COLO829 (cell line): Measurements from ENCODE around the gene MICOS13.

Source experiments
- DNase-seq: peaks from one replicate; pipeline ENCODE4 v3.0.0; 2012; ENCODE audit warnings: low spot score

The MICOS13 gene

DNA sequence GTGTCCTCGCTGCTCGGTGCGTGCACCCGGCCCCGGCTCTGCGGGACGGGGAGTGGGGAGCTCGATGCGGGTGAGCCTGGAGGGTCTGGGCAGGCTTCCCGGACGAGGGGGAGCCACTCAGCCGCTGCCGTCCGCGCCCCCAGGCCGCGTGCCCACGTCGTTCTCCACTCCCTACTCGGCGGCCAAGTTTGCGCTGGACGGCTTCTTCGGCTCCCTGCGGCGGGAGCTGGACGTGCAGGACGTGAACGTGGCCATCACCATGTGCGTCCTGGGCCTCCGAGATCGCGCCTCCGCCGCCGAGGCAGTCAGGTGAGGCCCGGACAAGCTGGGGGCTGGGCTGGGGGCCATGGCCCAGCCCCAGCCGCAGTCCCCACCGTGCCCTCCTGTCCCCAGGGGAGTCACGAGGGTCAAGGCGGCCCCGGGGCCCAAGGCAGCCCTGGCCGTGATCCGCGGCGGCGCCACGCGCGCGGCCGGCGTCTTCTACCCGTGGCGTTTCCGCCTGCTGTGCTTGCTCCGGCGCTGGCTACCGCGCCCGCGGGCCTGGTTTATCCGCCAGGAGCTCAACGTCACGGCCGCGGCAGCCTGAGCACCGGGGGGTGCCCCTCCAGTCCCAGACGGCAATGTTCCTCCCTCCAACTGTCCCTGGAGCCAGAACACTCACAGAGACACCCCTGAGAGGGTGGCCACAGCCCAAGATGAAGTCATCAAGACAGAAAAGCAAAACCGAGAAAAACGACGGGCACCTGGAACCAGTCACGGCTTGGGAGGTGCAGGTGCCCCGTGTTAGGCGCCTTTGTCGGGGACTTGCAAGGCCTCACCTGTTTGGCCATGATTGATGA is 7.3 kb upstream of the MICOS13 start:
- no peak for DNase-seq

- DNase-seq: peak; percentile 92
Measured at GRCh38 chr19:5686647-5687359, 6.5 kb upstream of the MICOS13 start.

DNA sequence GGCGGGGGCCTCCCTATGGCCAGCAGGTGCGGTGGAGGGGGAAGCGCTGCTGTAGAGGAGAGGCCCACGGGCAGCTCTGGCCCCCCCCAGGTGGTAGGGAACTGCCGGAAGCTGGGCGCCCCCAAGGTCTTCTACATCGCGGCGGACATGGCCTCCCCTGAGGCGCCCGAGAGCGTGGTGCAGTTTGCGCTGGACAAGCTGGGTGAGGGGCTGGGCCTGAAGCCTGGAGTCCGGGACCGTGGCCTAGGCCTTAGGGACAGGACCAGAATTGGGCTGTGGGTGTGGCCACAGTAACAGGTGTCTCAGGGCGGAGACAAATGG is 6.0 kb upstream of the MICOS13 start:
- DNase-seq: no peak

DNA sequence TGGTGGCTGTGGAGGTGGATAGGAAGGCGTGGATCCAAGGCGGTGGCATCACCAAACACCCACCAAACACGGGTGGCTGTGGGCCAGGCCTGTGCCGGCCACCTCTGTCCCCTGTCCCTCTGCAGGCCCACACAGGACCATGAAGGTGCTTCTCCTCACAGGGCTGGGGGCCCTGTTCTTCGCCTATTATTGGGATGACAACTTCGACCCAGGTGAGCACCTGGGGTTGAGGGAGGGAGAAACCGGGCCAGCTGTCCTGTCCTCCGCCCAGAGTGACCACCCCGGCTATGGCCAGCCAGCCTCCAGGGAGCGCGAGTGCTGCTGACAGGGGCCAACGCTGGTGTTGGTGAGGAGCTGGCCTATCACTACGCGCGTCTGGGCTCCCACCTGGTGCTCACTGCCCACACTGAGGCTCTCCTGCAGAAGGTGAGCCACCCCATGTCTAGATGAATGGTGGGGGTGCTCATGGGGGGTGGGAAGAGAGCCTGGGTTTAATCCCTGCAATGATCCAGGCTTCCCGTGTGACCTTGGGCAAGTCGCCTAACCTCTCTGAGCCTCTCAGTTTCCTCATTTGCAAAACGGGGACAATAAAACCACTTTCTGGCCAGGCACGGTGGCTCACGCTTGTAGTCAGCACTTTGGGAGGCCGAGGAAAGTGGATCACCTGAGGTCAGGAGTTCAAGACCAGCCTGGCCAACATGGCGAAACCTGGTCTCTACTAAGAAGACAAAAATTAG is 4.5 kb upstream of the MICOS13 start:
- no peak for DNase-seq

GRCh38 chr19:5683177-5683886 is 3.0 kb upstream of the MICOS13 start:
- no peak for DNase-seq

- DNase-seq: no peak
Measured at GRCh38 chr19:5682107-5682482, 1.8 kb upstream of the MICOS13 start.

GRCh38 chr19:5681391-5682106 is 1.2 kb upstream of the MICOS13 start:
- DNase-seq: no peak

GRCh38 chr19:5680084-5680436 is 256 bp downstream of the MICOS13 start:
- DNase-seq: no peak

DNA sequence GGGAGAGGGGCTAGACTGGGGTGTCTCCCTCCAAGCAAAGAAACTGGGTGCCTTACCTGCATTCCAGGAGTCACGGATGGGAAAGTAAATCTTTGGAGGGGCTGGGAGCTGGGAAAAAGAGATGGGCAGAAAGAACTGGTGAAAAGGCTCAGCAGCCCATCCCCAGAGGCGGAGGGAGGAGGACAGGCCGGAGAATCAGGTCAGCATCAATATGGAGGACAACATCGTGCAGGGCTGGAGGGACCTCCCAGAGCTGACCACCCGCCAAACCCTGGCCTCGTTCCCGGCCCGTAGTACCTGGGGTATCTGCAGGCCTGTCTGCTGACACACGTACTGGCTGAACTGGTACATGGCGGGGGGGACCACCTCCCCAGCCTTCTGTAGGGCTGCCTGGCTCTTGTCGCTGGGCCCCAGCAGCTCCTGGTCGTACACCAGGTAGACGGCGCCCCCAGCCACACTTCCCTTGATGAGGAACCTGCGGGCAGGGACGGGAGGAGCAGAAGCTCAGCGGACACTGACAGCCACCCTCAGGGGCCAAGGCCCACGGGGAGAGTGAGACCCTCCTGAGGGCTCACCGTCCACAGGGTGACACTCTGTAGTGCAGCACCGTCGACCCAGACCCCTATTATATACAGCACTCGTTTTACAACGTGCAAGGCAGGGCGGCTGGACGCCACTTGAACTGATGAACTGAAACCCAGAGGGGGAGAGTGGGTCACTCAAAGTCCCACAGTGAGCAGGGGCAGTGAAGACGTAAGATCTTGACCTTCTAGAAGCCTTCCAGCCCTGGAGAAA is 830 bp downstream of the MICOS13 start:
- no peak for DNase-seq

DNA sequence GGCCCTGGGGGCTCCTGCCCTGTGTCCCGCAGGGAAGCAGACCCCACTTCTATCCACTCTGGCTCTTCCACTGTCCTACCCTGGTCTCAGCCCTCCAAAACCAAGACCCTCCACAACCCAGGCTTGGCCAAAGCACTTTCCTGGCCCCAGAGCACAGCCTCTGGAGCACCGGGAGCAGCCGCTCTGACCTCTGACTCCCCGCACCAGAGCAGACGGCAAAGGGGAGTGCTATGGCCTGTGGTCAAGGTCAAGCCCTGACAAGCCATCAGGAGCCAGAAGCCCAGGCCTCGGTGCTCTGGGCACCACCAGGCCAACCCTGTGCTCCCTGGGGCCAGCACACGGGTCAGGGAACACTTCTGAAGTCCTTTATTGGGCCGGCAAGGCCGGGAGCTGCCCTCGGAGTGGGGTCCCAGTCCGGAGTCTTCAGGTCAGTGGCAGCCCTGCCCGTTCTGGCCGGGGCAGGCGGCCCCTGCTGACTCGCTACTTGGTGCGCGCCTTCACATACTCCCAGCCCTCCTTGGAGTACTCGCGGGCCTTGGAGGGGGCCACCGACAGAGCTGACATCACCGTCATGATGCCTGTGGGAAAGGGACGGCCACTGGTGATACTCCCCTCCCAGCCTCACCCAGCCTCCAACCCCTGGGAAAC is 2.1 kb downstream of the MICOS13 start:
- DNase-seq: no peak

DNA sequence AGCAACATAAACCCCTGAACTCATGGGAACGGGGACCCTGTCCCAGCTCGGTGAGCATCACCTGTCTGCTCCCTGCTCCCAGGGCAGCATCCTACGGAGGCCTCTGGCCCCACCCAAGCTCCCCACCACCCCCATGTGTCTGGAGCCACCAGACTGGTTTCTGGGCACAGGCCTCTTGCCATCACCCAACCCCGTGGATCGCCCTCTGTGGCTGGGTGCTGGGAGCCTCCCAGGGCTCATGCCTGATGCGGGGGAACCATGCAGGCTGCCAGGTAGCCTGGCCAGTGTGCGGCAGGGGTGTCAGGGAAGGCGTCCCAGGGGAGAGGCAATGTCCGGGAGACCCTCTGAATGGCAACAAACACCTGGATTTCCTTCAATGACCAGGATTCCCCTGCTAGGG is 2.7 kb downstream of the MICOS13 start:
- no peak for DNase-seq

- no peak for DNase-seq
Measured at GRCh38 chr19:5677136-5677535, 3.2 kb downstream of the MICOS13 start.

DNA sequence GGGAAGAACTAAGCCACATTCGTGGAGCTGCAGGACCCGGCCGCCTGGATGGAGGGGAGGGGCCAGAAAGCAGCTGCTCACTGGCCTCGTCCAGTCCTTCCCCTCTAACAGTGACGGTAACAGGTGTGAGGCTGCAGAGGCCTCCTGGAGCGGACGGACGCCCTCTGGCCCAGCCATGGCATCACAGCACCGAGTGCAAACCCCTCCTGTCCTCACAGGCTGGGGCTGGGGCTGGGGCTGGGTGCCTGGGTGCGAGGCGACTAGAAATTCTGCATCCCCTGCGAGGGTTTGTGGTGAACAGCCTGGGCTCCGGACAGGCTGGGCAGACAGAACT is 3.6 kb downstream of the MICOS13 start:
- DNase-seq: no peak

DNA sequence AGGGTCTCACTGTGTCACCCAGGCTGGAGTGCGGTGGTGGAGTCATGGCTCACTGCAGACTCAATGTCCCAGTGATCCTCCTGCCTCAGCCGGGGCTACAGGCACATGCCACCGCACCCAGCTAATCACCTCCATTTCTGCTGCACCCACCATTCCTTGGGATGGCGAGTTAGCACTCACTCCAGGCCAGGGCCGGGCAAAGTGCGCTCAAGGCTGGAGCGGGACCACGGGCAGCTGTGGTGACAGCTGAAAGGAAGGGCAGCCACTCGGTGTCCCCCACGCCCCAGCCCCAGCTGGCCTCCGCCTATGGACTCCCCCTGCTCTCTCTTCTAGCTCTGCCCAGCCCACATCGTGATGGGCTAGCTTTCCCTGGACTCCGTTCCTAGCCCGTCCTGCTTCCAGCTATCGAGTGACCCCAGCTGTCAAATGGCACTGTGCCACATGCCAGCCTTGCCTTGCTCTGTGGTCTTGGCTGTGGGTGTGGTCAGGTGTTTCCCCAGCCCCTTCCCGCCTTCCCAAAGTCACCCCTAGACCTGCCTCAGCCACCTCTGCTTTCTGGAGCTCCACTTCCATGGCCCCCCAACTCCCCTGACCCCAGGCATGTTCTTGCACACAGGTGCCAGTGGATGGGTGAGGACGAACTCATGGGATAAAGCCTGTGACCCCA is 4.1 kb downstream of the MICOS13 start:
- DNase-seq: no peak

DNA sequence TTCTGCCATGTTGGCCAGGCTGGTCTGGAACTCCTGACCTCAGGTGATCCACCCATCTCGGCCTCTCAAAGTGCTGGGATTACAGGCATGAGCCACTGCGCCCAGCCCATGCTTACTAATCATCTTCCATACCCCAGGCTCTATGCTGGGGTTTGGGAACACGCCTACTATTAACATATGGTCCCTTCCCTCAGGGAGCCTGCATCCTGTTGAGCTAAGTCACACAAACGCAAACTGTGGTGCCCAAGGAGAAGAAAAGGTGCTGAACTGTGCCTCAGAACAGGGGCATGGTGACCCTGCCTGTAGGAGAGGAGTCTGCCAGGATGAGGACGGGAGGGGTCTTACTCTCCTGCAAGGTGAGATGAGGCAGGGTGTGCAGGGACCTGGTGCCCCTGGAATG is 5.6 kb downstream of the MICOS13 start:
- DNase-seq: no peak

GRCh38 chr19:5673752-5674151 is 6.6 kb downstream of the MICOS13 start:
- no peak for DNase-seq

DNA sequence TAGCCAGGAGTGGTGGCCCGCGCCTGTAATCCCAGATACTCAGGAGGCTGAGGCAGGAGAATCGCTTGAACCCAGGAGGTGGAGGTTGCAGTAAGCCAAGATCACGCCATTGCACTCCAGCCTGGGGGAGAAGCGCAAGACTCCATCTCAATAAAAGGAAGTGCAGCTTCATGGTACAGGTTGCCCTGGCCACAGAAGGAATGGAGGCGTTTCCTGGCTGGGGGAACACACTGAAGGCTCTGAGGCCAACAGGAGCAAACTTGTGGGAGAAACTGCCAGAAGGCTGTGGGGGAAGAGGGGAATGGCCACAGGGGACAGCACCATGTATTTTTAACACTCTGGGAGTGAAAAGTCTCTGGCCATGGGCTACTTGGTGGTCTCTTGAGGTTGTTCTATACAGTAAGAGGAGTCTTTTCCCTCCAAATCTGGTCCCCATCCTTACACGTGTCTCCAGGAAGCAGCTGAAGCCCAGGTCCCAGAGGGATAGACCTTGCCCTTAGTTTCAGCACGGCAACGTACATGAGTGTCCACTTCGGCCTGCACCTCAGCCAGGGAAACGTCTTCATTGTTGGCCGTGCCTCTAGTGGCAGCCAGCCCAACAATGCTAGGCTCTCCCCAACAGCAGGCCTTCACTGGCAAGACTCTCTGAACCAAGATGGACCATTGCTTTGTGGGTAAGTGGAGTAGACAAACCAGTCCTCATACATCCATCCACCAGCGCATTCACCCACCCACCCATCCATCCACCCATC is 7.4 kb downstream of the MICOS13 start:
- DNase-seq: no peak

GRCh38 chr19:5671600-5671999 is 8.7 kb downstream of the MICOS13 start:
- DNase-seq: no peak

DNA sequence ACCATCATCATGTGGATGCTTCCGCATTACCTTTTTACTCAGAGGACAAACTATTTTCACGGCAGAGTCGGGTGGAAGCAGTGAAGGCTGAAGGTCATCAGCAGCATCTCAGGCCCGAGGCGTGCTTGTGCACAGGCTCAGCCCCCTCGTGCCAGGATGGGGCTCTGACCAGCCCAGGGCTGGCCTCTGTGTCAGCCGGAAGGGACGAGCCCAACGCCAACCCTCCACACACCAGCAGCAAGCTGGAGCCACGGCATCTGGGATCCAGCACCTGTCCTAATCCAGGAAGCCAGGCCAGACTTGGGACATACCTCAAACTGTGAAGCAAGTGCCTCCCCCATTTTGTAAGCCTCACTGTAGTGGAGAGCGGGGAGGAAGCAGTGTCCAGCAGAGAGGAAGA is 11.1 kb downstream of the MICOS13 start:
- no peak for DNase-seq
